ENCODE measurements around the gene DHX57.

The DHX57 gene, protein sequence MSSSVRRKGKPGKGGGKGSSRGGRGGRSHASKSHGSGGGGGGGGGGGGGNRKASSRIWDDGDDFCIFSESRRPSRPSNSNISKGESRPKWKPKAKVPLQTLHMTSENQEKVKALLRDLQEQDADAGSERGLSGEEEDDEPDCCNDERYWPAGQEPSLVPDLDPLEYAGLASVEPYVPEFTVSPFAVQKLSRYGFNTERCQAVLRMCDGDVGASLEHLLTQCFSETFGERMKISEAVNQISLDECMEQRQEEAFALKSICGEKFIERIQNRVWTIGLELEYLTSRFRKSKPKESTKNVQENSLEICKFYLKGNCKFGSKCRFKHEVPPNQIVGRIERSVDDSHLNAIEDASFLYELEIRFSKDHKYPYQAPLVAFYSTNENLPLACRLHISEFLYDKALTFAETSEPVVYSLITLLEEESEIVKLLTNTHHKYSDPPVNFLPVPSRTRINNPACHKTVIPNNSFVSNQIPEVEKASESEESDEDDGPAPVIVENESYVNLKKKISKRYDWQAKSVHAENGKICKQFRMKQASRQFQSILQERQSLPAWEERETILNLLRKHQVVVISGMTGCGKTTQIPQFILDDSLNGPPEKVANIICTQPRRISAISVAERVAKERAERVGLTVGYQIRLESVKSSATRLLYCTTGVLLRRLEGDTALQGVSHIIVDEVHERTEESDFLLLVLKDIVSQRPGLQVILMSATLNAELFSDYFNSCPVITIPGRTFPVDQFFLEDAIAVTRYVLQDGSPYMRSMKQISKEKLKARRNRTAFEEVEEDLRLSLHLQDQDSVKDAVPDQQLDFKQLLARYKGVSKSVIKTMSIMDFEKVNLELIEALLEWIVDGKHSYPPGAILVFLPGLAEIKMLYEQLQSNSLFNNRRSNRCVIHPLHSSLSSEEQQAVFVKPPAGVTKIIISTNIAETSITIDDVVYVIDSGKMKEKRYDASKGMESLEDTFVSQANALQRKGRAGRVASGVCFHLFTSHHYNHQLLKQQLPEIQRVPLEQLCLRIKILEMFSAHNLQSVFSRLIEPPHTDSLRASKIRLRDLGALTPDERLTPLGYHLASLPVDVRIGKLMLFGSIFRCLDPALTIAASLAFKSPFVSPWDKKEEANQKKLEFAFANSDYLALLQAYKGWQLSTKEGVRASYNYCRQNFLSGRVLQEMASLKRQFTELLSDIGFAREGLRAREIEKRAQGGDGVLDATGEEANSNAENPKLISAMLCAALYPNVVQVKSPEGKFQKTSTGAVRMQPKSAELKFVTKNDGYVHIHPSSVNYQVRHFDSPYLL (N-terminal part only)

DNA sequence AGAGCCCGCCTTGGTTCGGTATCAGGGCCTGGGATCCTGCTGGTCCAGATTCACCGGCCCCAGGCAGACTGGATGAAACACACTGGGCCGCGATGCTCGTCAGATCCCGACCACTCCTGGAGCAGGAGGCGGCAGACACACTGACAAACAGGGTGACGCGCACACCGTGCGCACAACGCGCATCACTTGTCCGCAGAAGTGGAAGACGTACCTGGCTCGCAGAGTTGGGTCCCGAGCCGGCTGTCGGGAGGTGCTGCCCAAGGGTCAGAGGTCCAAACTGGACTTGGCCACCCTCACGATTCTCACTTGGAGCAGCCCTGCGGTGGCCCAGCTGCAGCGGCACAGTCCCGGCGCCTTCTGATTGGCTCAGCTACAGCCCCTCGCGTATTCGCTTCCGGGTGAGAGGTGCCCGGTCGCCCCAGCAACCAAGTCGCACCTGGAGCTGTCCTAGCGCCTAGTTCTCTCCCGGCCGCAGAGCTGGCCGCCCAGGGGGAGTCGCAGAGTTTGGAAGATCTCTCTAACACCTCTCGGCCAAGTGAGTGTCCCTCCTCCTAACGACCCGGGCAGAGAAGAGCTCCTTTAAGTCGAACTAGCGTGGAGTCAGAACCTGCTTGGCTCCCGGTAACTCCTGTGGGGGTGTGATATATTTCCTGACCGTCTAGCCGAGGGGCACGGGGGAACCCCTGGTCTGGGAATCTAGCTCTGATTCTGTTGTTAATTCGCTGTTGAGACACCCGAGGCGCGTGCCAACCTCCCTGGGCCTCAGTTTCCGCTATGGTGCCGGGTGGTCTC, at the start of gene DHX57, which contains the start of gene MORN2:
Gene DHX57 (minus strand): TSS at position 359 of the 792 bp plus-strand sequence. CDS start 7,529 bp downstream, outside the sequence.
Gene MORN2 (plus strand): TSS at position 401 of the 792 bp plus-strand sequence.
- DNase-seq, result peak; percentile 83

DNA sequence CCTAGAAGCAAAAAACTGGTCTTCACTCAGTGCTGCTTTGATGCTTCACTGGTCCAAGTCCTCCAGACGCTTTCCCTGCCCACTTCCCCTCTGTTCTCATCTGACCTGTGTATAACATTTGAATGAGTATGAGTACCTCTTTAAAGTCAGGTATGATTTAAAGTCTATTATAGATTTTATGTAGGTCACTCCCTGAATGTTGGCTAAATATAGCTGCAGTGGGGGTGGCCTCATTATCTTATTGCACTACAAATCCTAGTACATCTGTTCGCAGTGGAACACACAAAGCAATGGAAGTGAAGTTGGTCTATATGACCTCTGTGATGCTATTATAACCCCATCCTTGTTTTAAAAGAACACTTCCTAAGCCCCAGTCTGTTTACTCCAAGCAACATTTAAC, 47.2 kb upstream of the DHX57 start:
- no peak for DNase-seq

DNA sequence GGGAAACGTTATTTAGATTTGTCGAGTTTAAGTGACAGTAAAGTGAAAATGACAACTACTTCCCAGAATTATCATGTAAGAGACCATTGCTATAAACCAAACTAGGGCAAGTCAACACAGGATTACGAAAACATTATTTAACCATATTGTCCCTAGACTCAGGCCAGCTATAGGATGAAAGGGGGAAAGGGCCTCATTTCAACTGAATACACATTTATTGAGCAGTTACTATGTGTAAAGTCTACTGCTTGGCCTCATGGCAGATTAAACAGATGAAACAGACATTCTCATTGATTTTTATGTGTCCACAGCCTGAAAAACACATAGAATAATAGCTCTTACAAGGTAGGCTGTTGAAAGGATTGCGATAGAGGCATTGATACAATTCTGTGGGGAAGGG, 46.7 kb upstream of the DHX57 start:
- DNase-seq, result no peak

DNA sequence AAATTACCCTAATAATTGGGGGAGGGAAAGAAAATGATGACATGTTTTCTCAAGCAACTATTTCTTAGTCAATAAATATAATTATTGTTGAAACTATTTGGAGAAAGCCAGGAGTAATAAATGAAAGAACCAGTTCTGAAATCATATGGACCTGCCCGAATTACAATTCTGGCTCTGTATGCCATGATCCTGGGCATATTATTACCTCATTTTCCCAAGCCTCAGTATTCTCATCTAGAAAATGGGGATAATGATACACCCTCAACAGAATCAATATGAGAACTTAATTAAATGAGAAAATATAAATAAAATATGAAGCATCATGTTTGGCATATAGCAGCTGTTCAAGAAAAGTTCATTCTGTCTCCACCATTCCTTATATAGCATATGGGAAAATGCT, 36.9 kb upstream of the DHX57 start:
- DNase-seq, result no peak

DNA sequence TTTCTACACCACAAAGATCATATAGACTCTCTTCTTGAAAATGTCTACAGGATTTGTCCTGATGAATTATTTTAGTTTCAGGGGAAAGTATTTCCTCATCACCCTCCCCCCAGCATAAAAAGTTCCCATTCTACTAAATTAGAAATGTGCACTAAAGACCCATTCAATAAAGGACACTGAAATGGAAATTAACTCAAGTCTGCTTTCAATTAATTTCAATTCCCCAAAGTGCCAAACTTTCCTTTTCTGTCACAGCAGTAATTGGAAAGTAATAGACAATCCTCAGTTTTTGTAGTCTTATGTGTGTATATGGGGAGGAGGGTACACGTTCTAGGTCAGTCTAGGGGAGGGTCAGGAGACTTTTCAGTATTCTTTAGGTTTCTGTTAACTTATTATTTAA, 35.5 kb upstream of the DHX57 start:
- no peak for DNase-seq

DNA sequence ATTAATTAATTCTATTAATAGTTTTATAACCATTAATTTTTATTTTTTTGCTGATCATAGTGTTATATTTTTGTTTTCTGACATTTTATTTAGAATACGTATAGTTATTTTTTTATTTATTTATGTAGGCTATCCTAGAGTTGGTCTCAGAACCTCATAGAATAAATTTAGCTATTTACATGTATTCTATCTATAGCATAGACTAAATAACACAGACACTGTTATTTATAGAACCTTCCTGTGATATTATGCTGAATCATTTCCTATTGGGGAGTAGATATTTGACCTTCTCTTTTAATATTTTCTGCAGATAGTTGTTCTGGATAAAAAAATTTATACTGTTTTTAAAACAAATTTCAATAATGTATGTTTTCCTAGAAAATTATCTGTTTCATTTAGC, 34.1 kb upstream of the DHX57 start:
- DNase-seq, result no peak

DNA sequence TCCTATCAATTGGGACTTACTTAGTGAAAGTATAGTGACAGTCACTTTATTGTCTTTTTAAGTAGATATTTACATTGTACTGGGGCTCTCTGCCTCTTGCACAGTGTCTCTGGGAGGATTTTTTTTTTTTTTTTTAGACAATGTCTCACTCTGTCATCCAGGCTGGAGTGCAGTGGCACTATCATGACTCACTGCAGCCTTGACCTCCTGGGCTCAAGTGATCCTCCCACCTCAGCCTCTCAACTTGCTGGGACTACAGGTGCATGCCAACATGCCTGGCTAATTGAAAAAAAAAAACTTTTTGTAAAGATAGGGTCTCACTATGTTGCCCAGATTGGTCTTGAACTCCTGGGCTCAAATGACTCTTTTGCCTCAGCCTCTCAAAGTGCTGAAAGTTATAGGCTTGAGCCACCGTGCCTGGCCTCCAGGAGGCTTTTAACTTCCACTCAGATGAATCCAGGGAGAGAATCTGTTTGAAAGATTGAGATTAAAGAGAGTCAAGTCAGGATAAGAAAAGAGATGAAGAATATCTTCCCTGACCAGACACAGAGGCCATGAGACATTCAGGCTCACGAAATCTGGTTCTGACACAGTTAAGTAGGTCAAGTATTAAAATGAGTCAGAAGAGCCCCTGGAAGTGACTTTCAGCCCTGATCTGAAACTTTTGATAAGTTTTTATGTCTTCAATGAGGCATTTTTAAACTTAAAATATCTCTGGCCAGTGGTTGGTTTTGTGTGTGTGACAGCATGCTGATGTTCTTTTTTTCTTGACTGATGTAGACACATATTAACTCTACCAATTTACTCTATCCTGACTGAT, 32.2 kb upstream of the DHX57 start:
- no peak for DNase-seq

DNA sequence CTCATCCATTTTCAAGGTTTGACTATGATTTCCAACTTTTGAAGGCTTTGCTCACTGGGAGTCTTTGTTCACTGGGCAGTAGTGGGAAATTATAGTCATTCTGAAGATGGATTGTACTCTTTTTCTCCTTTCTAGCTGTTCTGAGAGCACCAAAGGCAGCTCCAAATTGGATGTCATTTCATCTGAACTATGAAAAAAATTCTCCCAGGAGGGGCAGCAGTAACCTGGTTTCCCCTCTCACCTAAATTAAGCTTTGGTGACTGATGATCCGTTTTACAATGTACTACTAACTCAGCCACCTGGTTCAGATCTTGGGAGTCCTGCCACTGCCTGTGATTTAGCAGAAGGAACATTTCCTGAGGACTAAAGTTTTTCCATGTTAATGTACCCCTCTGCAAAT, 31.5 kb upstream of the DHX57 start:
- DNase-seq, result no peak

DNA sequence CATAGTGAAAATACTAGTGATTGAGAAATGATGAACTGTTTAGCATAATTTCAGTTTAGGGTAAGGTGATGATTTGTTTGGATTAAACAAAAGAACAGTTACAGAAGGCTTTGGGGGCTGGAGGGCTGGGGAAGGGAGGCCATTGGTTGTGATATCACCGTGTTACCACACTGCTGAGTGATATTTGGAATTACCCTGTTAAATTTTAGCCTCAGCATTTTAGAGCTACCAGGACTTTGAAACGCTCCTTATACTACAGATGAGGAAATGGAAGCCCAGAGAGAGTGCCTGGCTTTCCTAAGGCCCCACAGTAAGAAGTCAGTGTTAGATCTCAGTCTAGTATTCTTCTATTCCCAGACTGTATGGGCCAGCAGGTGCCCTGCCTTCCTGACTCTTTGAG, 29.5 kb upstream of the DHX57 start:
- no peak for DNase-seq

DNA sequence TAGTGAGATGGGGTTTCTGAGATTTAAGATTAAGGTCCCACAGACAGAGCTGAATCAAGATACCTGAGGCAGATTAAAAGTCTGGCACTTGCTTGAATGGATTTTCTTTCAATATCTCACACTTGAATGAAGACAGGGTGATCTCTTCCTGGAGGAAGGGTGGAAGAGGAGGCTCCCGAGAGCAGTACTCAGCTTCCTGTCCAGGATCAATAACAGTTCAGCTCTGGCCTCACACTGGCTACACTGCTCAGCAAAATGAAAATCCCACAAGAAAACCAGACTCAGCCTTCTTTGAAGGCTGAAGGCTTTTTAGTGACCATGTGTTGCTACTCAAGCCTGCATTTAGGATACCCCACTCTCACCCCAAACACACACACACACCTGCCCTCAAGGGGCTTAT, 25.0 kb upstream of the DHX57 start:
- DNase-seq, result no peak

DNA sequence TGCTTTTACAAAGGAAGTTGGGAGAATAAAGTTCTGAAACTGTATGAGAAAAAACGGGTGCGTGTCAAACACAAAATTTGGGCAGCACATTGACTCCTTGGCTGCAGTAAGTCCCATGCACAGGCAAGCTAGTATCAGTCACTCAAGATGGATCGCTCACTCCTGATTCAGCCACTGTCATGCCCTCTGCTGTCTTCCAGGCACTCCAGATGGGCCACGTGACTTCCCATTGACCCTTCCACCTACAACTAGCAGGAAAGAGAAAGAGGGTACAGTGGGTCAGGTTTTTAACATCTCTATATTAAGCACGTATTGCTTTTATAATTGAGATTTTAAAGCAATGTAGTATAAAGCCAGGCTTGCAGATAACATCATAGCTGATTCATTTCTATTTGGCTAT, 22.5 kb upstream of the DHX57 start:
- DNase-seq, result no peak

DNA sequence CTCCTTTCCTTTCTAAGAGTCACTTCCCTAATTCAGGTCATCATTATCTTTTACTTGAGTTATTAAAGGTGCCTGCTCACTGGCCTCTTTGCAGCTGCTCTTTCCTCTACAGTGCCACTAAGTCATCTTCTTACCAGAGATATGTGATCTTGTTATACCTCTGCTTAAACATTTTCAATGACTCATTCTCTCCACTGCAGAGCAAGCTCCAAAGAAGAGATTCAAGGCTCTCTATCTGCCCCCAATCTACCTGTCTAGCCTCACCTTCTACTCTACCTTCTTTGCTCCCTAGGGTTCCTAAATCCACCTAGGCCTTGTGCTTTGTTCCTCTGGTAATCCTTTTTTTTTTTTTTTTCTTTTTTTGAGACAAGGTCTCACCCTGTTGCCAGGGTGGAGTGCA, 17.1 kb upstream of the DHX57 start:
- DNase-seq, result no peak

DNA sequence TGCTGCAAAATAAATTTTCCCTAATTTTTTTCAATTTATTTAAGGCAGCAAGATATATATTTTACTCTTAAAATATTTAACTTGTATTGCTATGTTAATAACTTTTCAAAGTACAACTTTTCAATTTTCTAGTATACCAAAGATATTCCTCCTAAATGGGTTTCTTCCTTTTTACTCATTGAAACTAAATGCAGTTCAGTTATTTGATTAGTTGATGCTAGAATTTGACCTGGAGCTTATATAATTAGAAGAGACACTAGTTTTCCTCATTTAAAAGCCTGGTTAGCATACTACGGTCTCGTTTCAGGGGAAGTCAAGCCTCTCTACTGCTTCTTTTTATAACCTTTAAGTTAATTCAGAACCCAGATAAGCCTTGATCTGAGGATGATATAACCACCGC, 13.8 kb upstream of the DHX57 start, which contains the start of gene ARHGEF33:
Gene ARHGEF33 (plus strand): TSS at position 301 of the 400 bp plus-strand sequence. CDS start 29,573 bp downstream, outside the sequence.
- DNase-seq, result no peak

DNA sequence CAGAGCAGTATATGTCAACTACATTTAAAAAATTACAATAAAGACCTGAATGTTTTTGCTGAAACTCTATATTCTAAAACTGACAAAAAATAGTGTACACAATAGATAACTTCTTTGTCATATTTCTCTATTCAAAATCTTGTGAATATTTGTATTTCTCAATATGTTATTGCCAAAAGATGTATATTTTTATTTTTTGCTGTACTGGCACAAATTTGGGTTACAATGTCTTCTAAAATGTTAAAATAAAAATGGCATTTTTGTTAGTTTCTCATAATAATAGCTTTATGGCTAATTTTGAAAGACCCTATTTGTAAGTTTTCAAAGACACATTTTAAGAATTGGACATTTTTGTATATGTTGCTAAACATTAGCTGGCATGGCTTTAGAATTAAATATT, 13.3 kb upstream of the DHX57 start:
- DNase-seq, result no peak

DNA sequence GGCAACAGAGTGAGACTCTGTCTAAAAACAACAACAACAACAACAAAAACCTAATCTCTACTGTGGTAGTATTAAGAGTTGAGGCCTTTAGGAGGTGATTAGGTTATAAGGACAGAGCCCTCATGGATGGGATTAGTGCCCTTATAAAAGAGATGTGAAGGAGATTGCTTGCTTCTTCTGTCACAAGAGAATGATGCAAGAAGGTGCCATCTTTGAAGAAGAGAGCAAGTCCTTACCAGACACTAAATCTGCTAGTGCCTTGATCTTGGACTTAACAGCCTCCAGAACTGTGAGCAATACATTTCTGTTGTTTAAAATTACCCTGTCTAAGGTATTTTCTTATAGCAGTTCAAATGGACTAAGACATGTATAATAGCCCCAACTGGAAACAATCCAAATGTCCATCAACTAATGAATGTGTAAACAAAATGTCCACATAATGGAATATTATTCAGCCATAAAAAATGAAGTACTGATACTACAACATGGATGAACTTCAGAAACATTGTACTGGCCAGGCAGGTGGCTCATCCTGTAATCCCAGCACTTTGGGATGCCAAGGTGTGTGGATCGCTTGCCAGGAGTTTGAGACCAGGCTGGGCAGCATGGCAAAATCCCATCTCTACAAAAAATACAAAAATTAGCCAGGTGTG, 12.3 kb upstream of the DHX57 start:
- no peak for DNase-seq

DNA sequence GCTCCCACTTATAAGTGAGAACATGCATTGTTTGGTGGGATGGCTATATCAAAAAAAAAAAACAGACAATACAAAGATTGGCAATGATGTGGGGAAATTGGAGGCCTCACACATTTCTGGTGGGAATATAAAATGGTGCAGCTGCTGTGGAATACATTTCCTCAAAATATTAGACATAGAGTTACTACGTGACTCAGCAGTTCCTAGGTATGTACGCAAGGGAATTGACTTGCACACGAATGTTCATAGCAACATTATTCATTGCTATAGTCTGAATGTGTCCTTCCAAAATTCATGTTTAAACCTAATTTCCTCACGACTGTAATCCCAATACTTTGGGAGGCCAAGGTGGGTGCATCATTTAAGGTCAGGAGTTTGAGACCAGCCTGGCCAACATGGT, 11.6 kb upstream of the DHX57 start:
- no peak for DNase-seq

DNA sequence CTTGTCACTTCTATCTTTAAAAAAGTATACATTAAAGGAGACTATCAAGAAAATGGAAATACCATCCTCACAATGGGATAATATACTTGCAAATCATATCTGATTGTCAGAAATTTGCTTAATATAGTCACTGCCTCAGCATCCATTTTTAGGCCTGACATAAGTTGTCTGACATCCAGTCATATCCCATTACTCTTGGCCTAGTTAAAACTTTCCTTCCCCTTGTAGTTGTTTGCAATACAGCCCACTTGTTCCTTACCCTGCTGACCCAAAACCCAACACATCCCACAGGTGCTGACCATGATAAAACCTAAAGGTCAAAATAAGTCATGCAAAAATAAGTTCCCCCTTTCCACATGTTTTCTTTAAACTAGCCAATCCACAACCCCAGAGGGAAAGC, 10.3 kb upstream of the DHX57 start:
- no peak for DNase-seq

DNA sequence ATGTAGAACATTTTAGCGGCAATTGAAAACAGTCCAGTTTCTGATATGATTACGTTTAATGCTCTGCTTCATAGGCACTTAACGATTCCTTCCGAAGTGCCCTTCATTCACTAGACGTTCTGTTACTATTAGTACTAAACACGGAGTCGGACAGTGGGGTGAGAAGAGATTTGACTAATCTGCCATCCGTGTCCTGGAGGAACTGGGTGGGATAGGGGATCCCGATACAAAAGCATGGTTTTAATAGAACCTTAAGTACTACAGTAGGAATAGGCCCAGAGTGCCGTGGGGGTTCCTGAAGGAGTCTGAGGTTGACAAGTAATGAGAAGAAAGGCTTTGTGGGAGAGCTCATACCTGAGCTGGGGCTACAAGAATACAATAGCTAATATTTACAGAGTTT, 673 bp upstream of the DHX57 start:
- DNase-seq, result no peak

DNA sequence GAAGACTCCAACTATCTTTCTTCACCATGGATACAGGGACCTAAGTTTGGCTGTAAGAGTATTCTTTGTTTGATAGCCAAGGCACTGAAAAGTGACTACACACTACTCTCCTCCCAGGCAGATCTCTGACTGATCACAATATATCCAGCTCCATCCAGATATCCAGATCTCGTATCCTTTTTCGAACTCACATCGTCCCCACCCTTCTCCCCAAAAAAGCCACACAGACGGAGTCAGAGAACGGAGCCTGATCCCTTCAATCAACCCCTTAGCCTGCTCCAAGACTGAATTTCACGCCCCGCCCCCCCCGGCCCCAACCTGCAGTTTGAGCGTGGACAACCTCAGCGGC, 533 bp downstream of the DHX57 start:
- no peak for DNase-seq

DNA sequence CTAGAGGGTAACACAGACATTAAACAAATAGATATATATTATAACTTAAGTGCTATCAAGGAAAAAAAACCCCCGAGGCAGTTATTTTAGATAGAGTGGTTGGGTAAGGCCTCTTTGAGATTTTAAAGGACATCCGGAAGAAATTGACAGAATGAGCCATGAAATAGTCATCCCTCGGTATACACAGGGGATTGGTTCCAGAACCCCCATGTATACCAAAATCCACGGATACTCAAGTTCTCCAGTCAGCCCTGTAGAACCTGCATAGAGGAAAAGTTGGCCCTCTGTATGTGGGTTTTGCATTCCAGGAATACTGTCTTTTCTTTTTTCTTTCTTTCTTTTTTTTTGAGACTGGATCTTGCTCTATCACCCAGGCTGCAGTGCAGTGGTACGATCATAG, 2.0 kb downstream of the DHX57 start:
- DNase-seq, result no peak

DNA sequence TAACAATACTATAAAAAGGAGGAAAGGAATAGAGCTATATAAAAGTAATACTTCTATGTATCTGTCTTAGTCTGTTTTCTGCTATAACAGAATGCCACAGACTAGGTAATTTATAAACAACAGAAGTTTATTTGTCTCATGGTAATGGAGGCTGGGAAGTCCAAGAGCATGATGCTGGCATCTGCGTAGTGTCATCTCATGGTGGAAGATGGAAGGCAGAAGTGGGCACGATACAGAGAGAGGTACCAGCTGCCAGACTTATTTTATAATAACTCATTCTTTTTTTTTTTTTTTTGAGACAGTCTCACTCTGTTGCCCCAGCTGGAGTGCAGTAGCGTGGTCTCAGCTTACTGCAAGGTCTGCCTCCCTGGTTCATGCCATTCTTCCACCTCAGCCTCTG, 4.3 kb downstream of the DHX57 start:
- no peak for DNase-seq
